Ishikawa (cell line): ENCODE results near the gene UBE2QL1.

Experiments
- CEBPB ChIP-seq: IDR thresholded peaks from 2 replicates; pipeline ENCODE4 v1.6.1; 2012
- CREB1 ChIP-seq: IDR thresholded peaks from 2 replicates; pipeline ENCODE4 v1.6.1; 2012; ENCODE audit warnings: low read depth
- EGR1 ChIP-seq: IDR thresholded peaks from 2 replicates; pipeline ENCODE4 v1.6.1; 2012
- EP300 ChIP-seq: IDR thresholded peaks from 2 replicates; pipeline ENCODE4 v1.6.1; 2012; ENCODE audit warnings: borderline replicate concordance
- FOXM1 ChIP-seq: IDR thresholded peaks from 2 replicates; pipeline ENCODE4 v1.6.1; 2012; ENCODE audit warnings: low read depth, borderline replicate concordance
- MAX ChIP-seq: IDR thresholded peaks from 2 replicates; pipeline ENCODE4 v1.6.1; 2012
- NFIC ChIP-seq: IDR thresholded peaks from 2 replicates; pipeline ENCODE4 v1.6.1; 2012
- RAD21 ChIP-seq: IDR thresholded peaks from 2 replicates; pipeline ENCODE4 v1.6.1; 2012; ENCODE audit warnings: low read depth
- REST ChIP-seq: IDR thresholded peaks from 2 replicates; pipeline ENCODE4 v1.6.1; 2012; ENCODE audit warnings: low read depth, mild to moderate bottlenecking
- TAF1 ChIP-seq: IDR thresholded peaks from 2 replicates; pipeline ENCODE4 v1.6.1; 2012; ENCODE audit warnings: low read depth, mild to moderate bottlenecking
- TCF12 ChIP-seq: IDR thresholded peaks from 2 replicates; pipeline ENCODE4 v1.6.1; 2012; ENCODE audit warnings: low read depth
- TEAD4 ChIP-seq: IDR thresholded peaks from 2 replicates; pipeline ENCODE4 v1.6.1; 2012
- USF1 ChIP-seq: IDR thresholded peaks from 2 replicates; pipeline ENCODE4 v1.6.1; 2012
- YY1 ChIP-seq: IDR thresholded peaks from 2 replicates; pipeline ENCODE4 v1.6.1; 2012; ENCODE audit warnings: low read depth
- ZBTB7A ChIP-seq: IDR thresholded peaks from 2 replicates; pipeline ENCODE4 v1.6.1; 2012; ENCODE audit warnings: low read depth

Gene UBE2QL1

GRCh38 chr5:6408627-6409446 is 39.8 kb upstream of the UBE2QL1 start:
- TF ChIP-seq REST (no peak), TEAD4 (no peak), FOXM1 (no peak), CREB1 (no peak), ZBTB7A (no peak), TCF12 (no peak), RAD21 (no peak), CEBPB (no peak), EGR1 (no peak), TAF1 (no peak), YY1 (no peak), USF1 (no peak), NFIC (no peak), EP300 (no peak), MAX (no peak)

GRCh38 chr5:6410421-6410820 is 38.2 kb upstream of the UBE2QL1 start:
- no peak for TF ChIP-seq EP300
- TF ChIP-seq TAF1, result no peak
- no peak for TF ChIP-seq USF1
- TF ChIP-seq MAX, result no peak

- no peak for TF ChIP-seq CREB1
- TF ChIP-seq REST, result no peak
- no peak for TF ChIP-seq FOXM1
- no peak for TF ChIP-seq TCF12
- no peak for TF ChIP-seq USF1
- no peak for TF ChIP-seq EGR1
- no peak for TF ChIP-seq NFIC
- TF ChIP-seq ZBTB7A, result no peak
These were observed 37.5 kb upstream of the UBE2QL1 start for GRCh38 chr5:6411141-6411540.

GRCh38 chr5:6412811-6413210 is 35.8 kb upstream of the UBE2QL1 start:
- no peak for TF ChIP-seq ZBTB7A
- no peak for TF ChIP-seq FOXM1

GRCh38 chr5:6417657-6418056 is 31.0 kb upstream of the UBE2QL1 start:
- TF ChIP-seq NFIC (no peak), USF1 (no peak), ZBTB7A (no peak), FOXM1 (no peak), YY1 (no peak), REST (no peak), CREB1 (no peak)
